OCI-LY1 (cell line): ENCODE measurements around the gene LDLRAD3.

Experiments
- EZH2 ChIP-seq: fragments of 200-600 bp; sonication (generic), shearing (Covaris generic); IDR thresholded peaks from 2 replicates; pipeline ENCODE4 v1.8.0; 2017; ENCODE audit warnings: borderline replicate concordance, mixed run types, mild to moderate bottlenecking, antibody characterized with exemption, low read length, moderate library complexity, mixed read lengths
- TF ChIP-seq, protein P1 (sequence below): fragments of 200-600 bp; sonication (generic), shearing (Covaris generic); IDR thresholded peaks from 2 replicates; pipeline ENCODE4 v1.5.1; 2017; ENCODE audit warnings: mild to moderate bottlenecking, antibody characterized with exemption, low read length, moderate library complexity, mixed read lengths

DNA sequence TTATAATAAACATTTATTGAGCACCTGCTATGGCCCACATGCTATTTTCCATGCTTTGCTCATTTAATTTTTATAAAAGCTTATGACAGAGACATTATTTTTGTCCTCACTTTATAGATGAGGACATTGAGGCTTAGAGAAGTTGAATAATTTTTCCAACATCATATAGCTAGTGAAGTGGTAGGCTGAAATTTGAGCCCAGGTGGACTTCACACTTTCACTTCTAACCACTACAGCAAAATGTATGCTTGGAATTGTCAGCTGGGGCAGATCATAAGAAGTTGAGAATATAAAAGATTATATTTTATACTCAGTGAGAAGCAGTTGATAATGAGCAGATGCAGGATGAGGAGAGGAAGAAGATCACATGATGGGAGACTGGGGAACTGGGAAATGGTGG, 146.1 kb downstream of the LDLRAD3 start:
- TF ChIP-seq, protein P1, sequence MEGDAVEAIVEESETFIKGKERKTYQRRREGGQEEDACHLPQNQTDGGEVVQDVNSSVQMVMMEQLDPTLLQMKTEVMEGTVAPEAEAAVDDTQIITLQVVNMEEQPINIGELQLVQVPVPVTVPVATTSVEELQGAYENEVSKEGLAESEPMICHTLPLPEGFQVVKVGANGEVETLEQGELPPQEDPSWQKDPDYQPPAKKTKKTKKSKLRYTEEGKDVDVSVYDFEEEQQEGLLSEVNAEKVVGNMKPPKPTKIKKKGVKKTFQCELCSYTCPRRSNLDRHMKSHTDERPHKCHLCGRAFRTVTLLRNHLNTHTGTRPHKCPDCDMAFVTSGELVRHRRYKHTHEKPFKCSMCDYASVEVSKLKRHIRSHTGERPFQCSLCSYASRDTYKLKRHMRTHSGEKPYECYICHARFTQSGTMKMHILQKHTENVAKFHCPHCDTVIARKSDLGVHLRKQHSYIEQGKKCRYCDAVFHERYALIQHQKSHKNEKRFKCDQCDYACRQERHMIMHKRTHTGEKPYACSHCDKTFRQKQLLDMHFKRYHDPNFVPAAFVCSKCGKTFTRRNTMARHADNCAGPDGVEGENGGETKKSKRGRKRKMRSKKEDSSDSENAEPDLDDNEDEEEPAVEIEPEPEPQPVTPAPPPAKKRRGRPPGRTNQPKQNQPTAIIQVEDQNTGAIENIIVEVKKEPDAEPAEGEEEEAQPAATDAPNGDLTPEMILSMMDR: no peak
- no peak for TF ChIP-seq EZH2
